GM18858 (cell line): Measurements from ENCODE around the gene IQCH.

Experiments used
- ATAC-seq: cut with Tn5 transposase; IDR thresholded peaks from one replicate; pipeline ENCODE4 v1.9.1; 2021; ENCODE audit not compliant: unreplicated experiment

Gene IQCH

DNA sequence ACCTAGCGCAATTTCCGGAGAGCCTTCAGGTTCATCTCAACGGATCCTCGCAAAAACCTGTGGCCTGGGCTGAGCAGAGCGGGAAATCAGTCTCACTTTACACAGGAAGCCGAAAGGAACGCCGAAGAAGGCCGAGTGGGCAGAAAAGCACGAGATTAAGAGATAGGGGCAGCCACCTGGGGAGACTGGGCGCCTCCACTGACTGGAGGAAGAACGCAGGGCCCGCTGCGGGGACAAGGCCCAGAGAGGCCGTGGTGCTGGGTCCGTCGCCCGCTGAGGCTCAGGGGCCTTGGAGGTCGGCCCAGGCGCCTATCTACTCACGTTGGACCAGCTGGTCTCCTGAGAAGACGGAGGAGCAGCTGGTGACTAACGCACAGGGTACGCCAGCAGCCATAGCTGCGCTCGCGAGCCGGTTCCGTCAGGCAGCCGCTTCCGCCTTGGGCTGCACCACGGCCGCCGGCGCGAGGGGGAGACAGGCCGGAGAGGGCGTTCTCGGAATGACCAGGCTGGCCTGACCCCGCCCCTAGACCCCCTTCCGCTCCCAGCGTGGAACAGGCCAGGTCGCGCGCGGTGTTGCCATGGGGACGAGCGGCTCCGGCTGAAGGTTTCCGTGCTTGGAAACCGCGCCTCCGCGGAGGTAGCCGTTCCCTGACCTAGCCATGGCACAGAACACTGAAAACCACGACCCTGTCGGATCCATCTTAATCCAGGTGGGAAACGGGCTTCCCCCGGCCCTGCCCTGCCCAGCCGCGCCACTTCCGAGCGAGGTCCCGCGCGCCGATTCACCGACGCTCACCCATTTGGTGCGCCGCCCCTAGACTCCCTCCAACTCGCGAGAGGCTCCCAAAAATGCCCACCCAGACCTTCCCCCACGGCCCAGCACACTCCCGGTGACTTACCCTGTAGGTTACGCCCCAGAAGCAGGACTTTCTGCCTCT lies at the start of gene IQCH, which contains the start of gene AAGAB:
Gene IQCH, plus strand, starts transcription at position 549 of the 938 bp plus-strand sequence. Its CDS starts 111 bp downstream, at position 660.
Gene AAGAB, minus strand, starts transcription at position 424 of the 938 bp plus-strand sequence. Its CDS starts 30 bp downstream, at position 394.
- peak; percentile 88 for ATAC-seq

- no peak for ATAC-seq
Observed at GRCh38 chr15:67207555-67208207, 46.9 kb upstream of the IQCH start.

DNA sequence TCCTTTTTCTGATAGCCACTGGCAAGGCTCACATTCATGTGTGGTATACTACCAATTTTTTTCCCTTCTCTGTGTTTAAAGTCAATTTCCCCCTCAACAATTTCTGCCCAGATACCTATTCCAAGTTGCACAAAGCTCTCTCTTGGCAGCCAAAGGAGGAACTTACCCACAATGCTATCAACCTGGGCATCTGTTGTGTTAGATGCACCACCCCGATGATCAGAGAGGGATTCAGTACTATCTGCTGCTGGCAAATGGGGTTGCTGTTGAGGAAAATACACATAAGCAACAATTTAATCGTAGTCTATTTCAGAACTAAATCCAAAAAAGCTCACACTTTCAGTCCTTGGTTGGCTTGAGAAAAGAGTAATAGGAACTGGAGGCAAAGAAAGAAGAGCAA lies 46.2 kb upstream of the IQCH start:
- no peak for ATAC-seq

GRCh38 chr15:67210555-67211168 lies 43.9 kb upstream of the IQCH start:
- ATAC-seq, result no peak

DNA sequence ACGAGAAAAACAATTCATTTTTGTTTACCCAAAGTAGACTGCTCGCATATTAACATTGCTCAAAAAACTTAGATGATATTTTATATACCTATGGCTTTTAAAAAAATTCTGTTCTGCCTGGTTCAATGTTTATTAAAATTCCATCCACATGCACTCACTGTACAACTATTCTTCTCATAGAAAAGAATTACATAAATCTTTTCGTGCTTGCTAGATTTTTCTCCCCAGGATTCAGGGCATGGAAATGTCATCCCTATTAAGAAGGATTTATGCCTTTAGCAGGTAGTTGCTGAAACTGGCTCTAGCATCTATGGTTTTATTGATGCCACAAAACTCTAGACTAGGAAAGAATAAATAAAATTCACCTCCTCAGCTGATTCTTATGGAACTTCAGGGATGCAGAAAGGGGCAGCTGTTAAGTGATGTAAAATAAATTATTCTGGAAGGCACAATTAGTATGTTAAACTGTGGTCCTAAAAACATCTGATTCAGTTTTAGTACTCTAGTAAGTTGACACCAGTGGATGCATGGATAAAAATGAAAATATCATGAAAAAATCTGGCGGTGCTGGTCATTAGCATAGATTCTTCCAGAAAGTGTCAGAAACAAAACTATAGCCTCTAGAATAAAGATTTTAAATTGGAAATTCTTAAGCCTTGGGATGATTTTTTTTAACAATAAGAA lies 41.8 kb upstream of the IQCH start:
- ATAC-seq, result no peak

GRCh38 chr15:67215102-67215501 lies 39.5 kb upstream of the IQCH start:
- ATAC-seq, result no peak

GRCh38 chr15:67216859-67217258 lies 37.7 kb upstream of the IQCH start:
- ATAC-seq, result no peak

DNA sequence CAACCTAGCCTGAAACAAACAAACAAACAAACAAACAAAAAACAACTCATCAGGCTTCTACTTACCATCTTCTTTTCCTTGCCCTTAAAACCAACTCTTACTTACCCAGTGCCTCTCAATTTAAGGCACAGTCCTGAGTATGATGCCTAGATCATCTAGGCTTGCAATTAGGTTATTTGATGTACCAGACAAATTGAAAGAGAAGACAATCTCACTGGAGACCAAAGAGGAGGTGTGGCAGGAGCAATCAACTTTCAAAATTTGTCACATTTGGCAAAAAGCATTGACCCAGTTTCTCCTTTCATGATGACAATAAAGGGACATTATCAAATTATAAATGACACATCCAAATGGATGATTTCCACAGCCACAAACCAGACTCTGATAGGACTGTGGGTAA lies 36.2 kb upstream of the IQCH start:
- no peak for ATAC-seq

GRCh38 chr15:67219288-67219687 lies 35.3 kb upstream of the IQCH start:
- ATAC-seq, result no peak

DNA sequence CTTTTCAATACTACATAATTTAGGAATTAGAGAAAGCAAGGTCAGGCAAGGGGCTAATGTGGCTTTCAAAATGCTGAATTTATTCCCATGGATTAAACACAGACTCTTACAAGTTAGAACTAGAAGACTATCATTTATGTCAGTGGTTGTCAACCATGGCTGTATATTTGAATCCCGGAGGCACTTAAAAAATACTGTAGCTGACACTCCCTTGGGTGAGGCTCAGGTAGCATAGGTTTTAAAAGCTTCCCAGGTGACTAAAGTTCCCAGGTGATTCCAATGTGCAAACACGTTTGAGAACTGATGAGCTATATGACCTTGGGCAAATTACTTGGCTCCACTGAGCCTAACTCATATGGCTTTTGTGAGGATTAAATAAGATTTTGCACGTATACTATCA lies 29.7 kb upstream of the IQCH start:
- ATAC-seq, result no peak

DNA sequence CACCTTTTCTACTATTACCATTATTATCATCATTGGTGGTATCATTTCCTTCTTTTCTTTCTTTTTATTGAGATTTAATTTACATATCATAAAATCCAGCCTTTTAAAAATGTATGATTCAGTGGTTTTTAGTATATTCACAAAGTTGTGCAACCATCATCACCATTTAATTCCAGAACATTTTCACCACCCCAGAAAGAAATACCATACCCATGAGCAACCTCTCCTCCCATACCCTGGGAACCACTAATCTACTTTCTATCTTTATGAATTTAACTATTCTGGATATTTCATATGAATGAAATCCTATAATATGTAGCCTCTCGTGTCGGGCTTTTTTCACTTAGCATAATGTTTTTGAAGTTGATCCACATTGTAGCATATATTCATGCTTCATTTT lies 29.2 kb upstream of the IQCH start:
- no peak for ATAC-seq

GRCh38 chr15:67227431-67227830 lies 27.2 kb upstream of the IQCH start:
- ATAC-seq, result no peak

GRCh38 chr15:67227846-67228245 lies 26.7 kb upstream of the IQCH start:
- ATAC-seq, result no peak

DNA sequence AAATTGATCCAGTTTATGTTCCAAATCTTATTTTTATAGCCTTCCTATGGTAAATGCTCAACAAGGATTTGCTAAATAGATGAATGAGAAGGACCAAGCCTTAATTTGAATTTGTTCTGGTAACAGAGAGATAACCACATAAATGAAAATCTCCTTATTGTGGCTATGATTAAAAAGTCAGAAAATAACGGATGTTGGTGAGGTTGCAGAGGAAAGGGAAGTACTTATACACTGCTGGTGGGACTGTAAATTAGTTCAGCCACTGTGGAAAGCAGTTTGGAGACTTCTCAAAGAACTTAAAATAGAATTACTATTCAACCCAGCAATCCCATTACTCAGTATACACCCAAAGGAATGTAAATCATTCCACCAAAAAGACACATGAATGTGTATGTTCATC lies 26.3 kb upstream of the IQCH start:
- no peak for ATAC-seq

GRCh38 chr15:67230504-67230903 lies 24.1 kb upstream of the IQCH start:
- ATAC-seq, result no peak

DNA sequence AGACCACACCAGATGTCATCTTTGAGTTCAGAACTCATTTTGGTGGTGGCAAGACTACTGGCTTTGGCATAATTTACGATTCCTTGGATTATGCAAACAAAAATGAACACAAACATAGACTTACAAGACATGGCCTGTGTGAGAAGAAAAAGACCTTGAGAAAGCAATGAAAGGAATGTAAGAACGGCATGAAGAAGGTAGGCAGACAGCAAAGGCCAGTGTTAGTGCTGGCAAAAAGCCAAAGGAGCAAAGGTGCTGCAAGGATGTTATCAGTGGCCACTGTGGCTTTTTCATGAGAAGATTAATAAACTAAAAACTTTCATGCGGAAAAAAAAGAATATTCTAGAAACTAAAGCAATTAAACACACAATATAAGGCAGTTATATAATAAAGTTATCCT lies 22.0 kb upstream of the IQCH start:
- no peak for ATAC-seq

DNA sequence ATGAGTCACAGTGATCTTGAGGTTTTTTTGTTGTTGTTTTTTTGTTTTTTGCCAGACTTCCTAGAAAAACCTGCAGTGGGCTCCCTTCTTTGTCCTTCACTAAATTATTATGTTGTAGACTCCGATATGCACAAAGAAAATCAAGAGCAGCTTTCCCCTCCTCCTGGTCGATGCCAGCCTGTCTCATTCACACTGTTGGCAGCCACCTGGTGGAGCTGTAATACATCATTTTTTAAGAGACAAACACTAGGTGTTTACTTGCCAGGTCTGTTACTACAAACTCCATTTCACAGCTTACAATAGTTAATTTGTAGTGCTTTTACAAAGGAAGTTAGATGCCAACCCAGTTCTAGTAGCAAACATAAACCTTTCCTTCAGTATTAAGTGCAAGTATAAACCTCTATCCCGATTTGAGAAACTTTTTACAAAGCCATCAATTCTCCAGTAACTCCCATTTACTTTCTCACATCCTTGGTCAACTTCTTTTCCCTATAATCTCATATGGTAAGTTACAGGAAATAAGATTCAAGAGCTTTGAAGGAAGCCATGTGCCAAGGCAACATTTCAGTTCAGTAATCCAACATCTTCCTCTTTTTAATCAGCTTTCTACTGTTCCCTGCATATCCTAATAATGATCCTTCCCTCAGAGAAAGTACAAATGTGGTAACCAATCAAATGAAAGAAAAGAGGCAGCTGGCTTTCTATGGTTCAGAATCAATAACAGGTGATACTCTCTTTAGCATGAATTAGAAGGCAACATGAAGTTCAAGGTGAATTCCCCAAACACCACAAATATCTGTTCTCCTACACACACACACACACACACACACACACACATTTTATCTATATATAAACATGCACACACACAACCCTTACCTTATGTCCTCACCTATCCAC lies 14.1 kb upstream of the IQCH start:
- ATAC-seq, result no peak

- ATAC-seq, result peak; percentile 70
Observed at GRCh38 chr15:67241132-67241855, 13.3 kb upstream of the IQCH start.

DNA sequence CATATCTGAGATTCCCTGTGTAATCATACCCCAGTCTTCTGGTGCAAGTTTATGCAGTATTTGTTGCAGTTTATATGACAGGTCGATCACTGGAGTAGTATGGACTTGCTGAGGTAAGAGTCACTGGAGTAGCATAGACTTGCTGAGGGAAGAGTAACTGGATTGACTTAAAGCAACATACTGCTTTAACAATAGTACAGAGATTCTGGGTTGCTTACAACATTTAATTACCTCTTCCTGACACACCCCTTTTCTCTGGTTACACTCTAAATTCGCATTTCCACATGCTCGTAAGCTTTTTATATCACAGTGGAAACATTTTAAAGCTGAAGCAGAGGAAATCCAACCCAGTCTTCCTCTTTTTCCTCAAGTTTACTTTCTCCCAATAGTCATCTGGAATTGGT lies 11.9 kb upstream of the IQCH start:
- no peak for ATAC-seq
